Vagina (tissue), 2 donors: ENCODE results near the gene CCDC117.

ENCODE experiments used
- CTCF ChIP-seq, 3 experiments: fragments of 450-650 bp in 2 of 3; fragments of 200-600 bp in 1 of 3; sonication (generic) in 1 of 3; IDR thresholded peaks; one replicate each; pipeline ENCODE4 v1.5.1; 2017 to 2019; ENCODE audit warnings: antibody characterized with exemption in 3 of 3, mild to moderate bottlenecking in 2 of 3, moderate library complexity in 2 of 3
- POLR2A ChIP-seq, 2 donors: fragments of 450-650 bp; IDR thresholded peaks; one replicate each; pipeline ENCODE4 v1.6.1; 2017; ENCODE audit warnings: antibody characterized with exemption in 2 of 2, mild to moderate bottlenecking in 2 of 2, moderate library complexity in 2 of 2

GRCh38 chr22:28783786-28784671, 11.5 kb downstream of the CCDC117 start:
- TF ChIP-seq POLR2A (IDR thresholded peaks at IDR 0.05), result no peak
- TF ChIP-seq CTCF (IDR thresholded peaks at IDR 0.05), result no peak
